ENCODE data around the gene ZEB2. TPM values are rescaled to one million over a fixed set of nuclear protein-coding genes. Genes with fewer than 3 reads are reported as not detected.

Gene ZEB2
- total RNA-seq, 1 donor, result 104 TPM

DNA sequence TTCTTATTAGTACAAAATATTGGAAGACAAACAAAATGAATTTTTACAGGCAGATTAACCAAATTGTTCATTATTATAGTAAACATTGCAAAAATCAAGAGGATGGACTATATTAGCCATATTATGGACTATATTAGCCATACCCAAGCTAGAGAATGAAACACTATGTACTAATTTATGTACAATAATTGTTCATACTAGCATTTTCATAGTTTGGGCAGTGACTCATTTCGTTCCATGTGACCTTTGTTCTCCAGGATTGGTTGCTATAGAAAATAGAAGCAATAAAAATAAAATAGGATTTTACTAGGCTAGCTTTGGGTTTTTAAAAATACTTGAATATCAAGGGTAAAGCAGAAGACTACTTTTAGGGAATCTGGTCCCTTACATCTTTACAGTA is 176.8 kb downstream of the ZEB2 start:
- H3K4me3 ChIP-seq (ENCODE audit: low read depth, low read length), result no peak overlapping the region
- TF ChIP-seq, protein P1, sequence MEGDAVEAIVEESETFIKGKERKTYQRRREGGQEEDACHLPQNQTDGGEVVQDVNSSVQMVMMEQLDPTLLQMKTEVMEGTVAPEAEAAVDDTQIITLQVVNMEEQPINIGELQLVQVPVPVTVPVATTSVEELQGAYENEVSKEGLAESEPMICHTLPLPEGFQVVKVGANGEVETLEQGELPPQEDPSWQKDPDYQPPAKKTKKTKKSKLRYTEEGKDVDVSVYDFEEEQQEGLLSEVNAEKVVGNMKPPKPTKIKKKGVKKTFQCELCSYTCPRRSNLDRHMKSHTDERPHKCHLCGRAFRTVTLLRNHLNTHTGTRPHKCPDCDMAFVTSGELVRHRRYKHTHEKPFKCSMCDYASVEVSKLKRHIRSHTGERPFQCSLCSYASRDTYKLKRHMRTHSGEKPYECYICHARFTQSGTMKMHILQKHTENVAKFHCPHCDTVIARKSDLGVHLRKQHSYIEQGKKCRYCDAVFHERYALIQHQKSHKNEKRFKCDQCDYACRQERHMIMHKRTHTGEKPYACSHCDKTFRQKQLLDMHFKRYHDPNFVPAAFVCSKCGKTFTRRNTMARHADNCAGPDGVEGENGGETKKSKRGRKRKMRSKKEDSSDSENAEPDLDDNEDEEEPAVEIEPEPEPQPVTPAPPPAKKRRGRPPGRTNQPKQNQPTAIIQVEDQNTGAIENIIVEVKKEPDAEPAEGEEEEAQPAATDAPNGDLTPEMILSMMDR (IDR thresholded peaks at IDR 0.05; ENCODE audit: insufficient read depth, low read length), result no peak
- no peak for DNase-seq (ENCODE audit: low read depth)

DNA sequence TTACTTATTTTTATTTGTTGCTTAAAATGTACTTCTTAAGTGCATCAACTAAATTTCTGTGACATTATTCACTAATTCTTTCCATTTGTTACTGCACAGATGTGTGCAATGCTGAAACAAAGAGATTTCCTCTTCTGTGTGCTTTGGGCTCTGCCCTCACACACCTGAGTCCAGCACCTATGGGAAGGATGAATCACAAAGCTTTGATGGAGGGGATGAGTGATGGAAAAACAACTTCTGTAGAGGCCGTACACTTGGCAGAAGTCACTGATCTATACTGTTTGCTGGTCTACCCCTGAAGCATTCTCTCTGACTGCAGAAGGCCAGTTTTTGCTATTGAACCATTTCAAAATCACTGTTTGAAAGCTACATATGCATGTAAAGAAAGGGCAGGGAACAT is 178.4 kb downstream of the ZEB2 start:
- DNase-seq (ENCODE audit: low read depth), result no peak
- no peak overlapping the region for H3K4me3 ChIP-seq (ENCODE audit: low read depth, low read length)
- TF ChIP-seq, protein P1 (IDR thresholded peaks at IDR 0.05; ENCODE audit: insufficient read depth, low read length), result no peak

DNA sequence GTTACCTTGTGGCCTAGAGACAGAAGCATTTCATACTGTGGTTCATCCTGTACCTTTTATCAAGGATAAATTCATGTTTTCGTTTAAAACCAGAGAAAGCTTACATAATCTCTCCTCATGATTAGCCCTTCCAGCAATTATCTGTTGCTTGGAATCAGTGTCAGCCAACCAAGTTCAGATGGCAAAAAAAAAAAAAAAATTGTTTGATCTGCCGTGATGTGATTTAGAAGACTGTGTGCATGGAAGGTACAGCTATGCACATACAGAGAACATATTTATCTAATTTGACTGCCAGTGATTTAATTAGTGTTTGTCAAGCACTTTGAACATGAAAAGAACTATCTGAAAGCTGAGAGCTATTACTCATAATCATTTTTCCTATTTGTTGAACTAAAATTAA is 180.9 kb downstream of the ZEB2 start:
- TF ChIP-seq, protein P1 (IDR thresholded peaks at IDR 0.05; ENCODE audit: insufficient read depth, low read length), result no peak
- H3K4me3 ChIP-seq (ENCODE audit: low read depth, low read length), result no peak overlapping the region
- DNase-seq (ENCODE audit: low read depth), result no peak

DNA sequence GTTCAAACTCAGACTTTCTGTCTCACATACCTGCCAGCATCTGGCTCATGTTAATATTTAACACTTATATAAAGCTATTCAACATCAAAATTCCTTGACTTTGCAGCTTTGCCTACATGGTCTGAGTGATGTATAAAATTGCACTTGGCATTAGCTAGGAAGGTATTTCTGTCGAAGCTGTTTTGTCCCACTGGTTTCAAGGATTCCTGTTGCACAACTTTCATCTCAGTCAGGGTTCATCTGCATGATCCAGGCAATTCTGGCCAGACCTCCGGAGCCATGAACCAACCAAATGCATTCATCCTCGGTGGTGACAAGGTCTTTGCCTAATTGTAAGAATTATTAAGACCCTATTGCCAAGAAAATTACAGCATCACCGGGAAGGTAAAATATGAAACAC is 185.4 kb downstream of the ZEB2 start:
- no peak overlapping the region for H3K4me3 ChIP-seq (ENCODE audit: low read depth, low read length)
- TF ChIP-seq, protein P1 (IDR thresholded peaks at IDR 0.05; ENCODE audit: insufficient read depth, low read length), result no peak
- DNase-seq (ENCODE audit: low read depth), result no peak

Small RNA genes within 50 kb of the gene (small RNA-seq; reads per million reads assigned to genes)
- not detected for gene RF01987

Measured in fibroblast of the aortic adventitia (primary cell).